ENCODE measurements around the gene ZNF697.

DNA sequence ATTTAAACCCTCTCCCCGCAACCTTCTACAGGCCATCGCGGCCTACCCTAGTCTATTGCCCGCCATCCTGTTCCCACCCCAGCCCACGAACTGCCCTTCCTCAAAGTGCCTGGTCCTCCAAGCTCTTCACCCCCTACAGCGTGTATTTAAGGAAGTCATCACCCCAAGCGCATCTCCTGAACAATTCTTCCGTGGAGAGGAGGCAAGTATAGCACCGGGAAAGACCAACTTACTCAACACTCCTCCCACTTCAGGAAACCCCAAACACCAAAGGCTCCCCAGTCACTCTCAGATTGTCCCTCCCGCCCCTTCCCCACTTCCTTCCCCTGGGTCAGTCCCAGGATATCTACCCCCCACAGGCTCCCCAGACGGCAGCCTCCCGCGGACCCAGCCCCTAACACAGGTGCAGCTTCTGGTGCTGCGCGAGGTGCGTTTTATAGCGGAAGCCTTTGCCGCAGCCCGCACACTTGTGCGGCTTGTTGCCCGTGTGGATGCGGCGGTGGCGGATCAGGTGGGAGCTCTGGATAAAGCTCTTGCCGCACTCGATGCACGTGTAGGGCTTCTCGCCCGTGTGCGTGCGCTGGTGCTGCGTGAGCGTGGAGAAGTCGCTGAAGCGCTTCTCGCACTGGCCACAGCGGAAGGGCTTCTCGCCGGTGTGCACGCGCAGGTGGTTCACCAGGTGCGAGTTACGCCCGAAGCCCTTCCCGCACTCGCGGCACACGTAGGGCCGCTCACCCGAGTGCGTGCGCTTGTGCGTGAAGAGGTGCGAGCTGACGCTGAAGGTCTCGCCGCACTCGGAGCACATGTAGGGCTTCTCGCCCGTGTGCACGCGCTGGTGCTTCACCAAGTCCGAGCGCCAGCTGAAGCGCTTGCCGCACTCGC, 25.5 kb downstream of the ZNF697 start:
- no peak for TF ChIP-seq POLR2A (IDR thresholded peaks at IDR 0.05)
- TF ChIP-seq, protein P1, sequence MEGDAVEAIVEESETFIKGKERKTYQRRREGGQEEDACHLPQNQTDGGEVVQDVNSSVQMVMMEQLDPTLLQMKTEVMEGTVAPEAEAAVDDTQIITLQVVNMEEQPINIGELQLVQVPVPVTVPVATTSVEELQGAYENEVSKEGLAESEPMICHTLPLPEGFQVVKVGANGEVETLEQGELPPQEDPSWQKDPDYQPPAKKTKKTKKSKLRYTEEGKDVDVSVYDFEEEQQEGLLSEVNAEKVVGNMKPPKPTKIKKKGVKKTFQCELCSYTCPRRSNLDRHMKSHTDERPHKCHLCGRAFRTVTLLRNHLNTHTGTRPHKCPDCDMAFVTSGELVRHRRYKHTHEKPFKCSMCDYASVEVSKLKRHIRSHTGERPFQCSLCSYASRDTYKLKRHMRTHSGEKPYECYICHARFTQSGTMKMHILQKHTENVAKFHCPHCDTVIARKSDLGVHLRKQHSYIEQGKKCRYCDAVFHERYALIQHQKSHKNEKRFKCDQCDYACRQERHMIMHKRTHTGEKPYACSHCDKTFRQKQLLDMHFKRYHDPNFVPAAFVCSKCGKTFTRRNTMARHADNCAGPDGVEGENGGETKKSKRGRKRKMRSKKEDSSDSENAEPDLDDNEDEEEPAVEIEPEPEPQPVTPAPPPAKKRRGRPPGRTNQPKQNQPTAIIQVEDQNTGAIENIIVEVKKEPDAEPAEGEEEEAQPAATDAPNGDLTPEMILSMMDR (IDR thresholded peaks at IDR 0.05): no peak

Data from prostate gland (tissue), 2 donors.